Liver (tissue), 9 donors: ENCODE results near the gene CAMSAP2. TPM values are rescaled to one million over a fixed set of nuclear protein-coding genes. Genes with fewer than 3 reads are reported as not detected.
A peak's percentile ranks its signal among the peaks of the same experiment; 100 is the strongest.

ENCODE experiments used
- DNase-seq: peaks from one replicate; pipeline ENCODE4 v3.0.0-alpha.2; 2017; ENCODE audit warnings: low spot score
- H3K27ac ChIP-seq, 2 donors: one replicate each; pipeline ENCODE4 v1.7.0; 2013; ENCODE audit warnings: inconsistent platforms in 2 of 2, low read length in 2 of 2, control low read depth in 1 of 2, low read depth in 1 of 2, mild to moderate bottlenecking in 1 of 2
- H3K27me3 ChIP-seq, 4 donors: one replicate each; pipeline versions ENCODE4 v1.6.1 to v1.7.0; 2013; ENCODE audit warnings: low read length in 3 of 4, inconsistent platforms in 1 of 4, mild to moderate bottlenecking in 1 of 4, moderate library complexity in 1 of 4; ENCODE audit not compliant: control insufficient read depth in 4 of 4, insufficient read depth in 4 of 4
- H3K36me3 ChIP-seq, 4 donors: one replicate each; pipeline versions ENCODE4 v1.6.1 to v1.7.0; 2013; ENCODE audit warnings: low read length in 3 of 4, mild to moderate bottlenecking in 3 of 4, low read depth in 1 of 4, moderate library complexity in 1 of 4; ENCODE audit not compliant: control insufficient read depth in 4 of 4, insufficient read depth in 3 of 4
- H3K4me1 ChIP-seq, 4 donors: one replicate each; pipeline versions ENCODE4 v1.6.1 to v1.7.0; 2013; ENCODE audit warnings: low read length in 3 of 4, mild to moderate bottlenecking in 3 of 4, moderate library complexity in 1 of 4; ENCODE audit not compliant: control insufficient read depth in 4 of 4, insufficient read depth in 4 of 4
- H3K4me3 ChIP-seq, 3 donors: one replicate each; pipeline versions ENCODE4 v1.6.1 to v1.7.0; 2013; ENCODE audit warnings: low read length in 3 of 3, control low read depth in 1 of 3, low read depth in 1 of 3, mild to moderate bottlenecking in 1 of 3
- H3K9ac ChIP-seq, 2 donors: one replicate each; pipeline ENCODE4 v1.7.0; 2013; ENCODE audit warnings: low read length in 2 of 2, mild to moderate bottlenecking in 2 of 2, moderate library complexity in 2 of 2, control low read depth in 1 of 2, low read depth in 1 of 2
- H3K9me3 ChIP-seq, 4 donors: one replicate each; pipeline versions ENCODE4 v1.6.1 to v1.7.0; 2013; ENCODE audit warnings: low read length in 3 of 4; ENCODE audit not compliant: control insufficient read depth in 4 of 4
- EGR1 ChIP-seq, 2 donors: IDR thresholded peaks; 2 replicates each; pipeline ENCODE4 v1.6.1; 2016 to 2018; ENCODE audit warnings: antibody characterized with exemption in 2 of 2, low read depth in 2 of 2
- FOXA1 ChIP-seq: IDR thresholded peaks from 2 replicates; pipeline ENCODE4 v1.6.1; 2016; ENCODE audit warnings: antibody characterized with exemption
- FOXA2 ChIP-seq: IDR thresholded peaks from 2 replicates; pipeline ENCODE4 v1.6.1; 2016; ENCODE audit warnings: antibody characterized with exemption
- GABPA ChIP-seq, 2 donors: IDR thresholded peaks in 1 of 2; conservative IDR thresholded peaks in 1 of 2; 2 replicates each; pipeline ENCODE4 v1.6.1; 2016; ENCODE audit warnings: antibody characterized with exemption in 2 of 2, mild to moderate bottlenecking in 1 of 2, moderate library complexity in 1 of 2
- HNF4A ChIP-seq, 2 donors: conservative IDR thresholded peaks; 2 replicates each; pipeline ENCODE4 v1.6.1; 2016; ENCODE audit warnings: antibody characterized with exemption in 2 of 2, mild to moderate bottlenecking in 2 of 2
- HNF4G ChIP-seq: IDR thresholded peaks from 2 replicates; pipeline ENCODE4 v1.6.1; 2016; ENCODE audit warnings: antibody characterized with exemption
- MAX ChIP-seq: IDR thresholded peaks from 2 replicates; pipeline ENCODE4 v1.6.1; 2016; ENCODE audit warnings: antibody characterized with exemption
- RAD21 ChIP-seq, 2 donors: IDR thresholded peaks; 2 replicates each; pipeline ENCODE4 v1.6.1; 2016; ENCODE audit warnings: antibody characterized with exemption in 2 of 2, mild to moderate bottlenecking in 2 of 2
- RXRA ChIP-seq, 2 donors: IDR thresholded peaks; 2 replicates each; pipeline ENCODE4 v1.6.1; 2017 to 2018; ENCODE audit warnings: antibody characterized with exemption in 2 of 2, mild to moderate bottlenecking in 1 of 2
- SP1 ChIP-seq: IDR thresholded peaks from 2 replicates; pipeline ENCODE4 v1.6.1; 2018; ENCODE audit warnings: antibody characterized with exemption, mild to moderate bottlenecking
- TAF1 ChIP-seq: conservative IDR thresholded peaks from 2 replicates; pipeline ENCODE4 v1.6.1; 2016; ENCODE audit warnings: antibody characterized with exemption, mild to moderate bottlenecking
- YY1 ChIP-seq: IDR thresholded peaks from 2 replicates; pipeline ENCODE4 v1.6.1; 2016; ENCODE audit warnings: antibody characterized with exemption, mild to moderate bottlenecking
- WGBS: extraction: QIAGEN DNeasy Blood & Tissue Kit; methylation state at CpG from one replicate; pipeline ENCODE4 v1.1.7; 2013; 5-methylcytosine and 5-hydroxymethylcytosine counted together
- polyA plus RNA-seq, 2 donors: library from polyadenylated mRNA; stranded (reverse) in 1 of 2; unstranded in 1 of 2; fragments of 200-250 nt in 1 of 2; fragments of >200 nt in 1 of 2; fragmentation: Nextera tagmentation in 1 of 2; extraction: Ambion mirVana in 1 of 2; gene quantifications; one replicate each; pipeline versions ENCODE4 v1.2.1 to v1.2.3, GENCODE V29; 2013 to 2015
- total RNA-seq, 2 donors: library from RNA; depleted of rRNA; stranded (reverse); fragments of >200 nt; gene quantifications; one replicate each; pipeline ENCODE4 v1.2.3, GENCODE V29; 2014
- TF ChIP-seq, protein P1 (sequence below): IDR thresholded peaks from 2 replicates; pipeline ENCODE4 v1.6.1; 2016; ENCODE audit warnings: antibody characterized with exemption
- TF ChIP-seq, protein P2 (sequence below): fragments of 150-350 bp; IDR thresholded peaks from 2 replicates; pipeline ENCODE4 v1.5.1; 2017; ENCODE audit warnings: improper control_type of control experiment, low read depth, low read length; ENCODE audit not compliant: missing input control
- donor health status: healthy.
- donor health status: healthy.
- donor health status: healthy.
- donor health status: healthy.
- donor health status: healthy.

The CAMSAP2 gene
- total and polyA plus RNA-seq, 4 donors: 1.9 to 8.6 (median 3.5) TPM

DNA sequence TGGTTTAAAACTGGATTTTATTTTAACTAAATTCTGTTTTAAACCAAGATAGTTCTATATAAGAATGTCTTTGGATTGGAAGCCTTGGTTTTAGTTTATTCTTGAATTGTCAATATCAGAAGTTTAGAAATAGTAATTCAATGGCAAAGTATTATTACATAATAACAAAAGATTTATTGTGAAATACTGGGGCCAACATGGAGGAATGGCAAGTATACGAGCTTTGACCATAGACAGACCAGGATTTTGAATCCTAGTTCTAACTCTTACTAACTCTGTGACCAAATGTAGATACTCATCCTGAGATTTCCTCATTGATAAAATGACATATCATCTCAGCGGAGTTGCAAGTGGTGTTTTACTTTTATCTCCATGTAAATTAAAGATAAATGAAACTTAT, 63.3 kb downstream of the CAMSAP2 start:
- Histone ChIP-seq H3K9me3 (no peaks in the 10 kb centered on the region), H3K9ac (no peak overlapping the region), H3K4me3 (no peak overlapping the region), H3K4me1 (no peaks in the 10 kb centered on the region), H3K27me3 (no peaks in the 10 kb centered on the region), H3K27ac (no peak overlapping the region), H3K36me3 (no peaks in the 10 kb centered on the region)
- 82% methylated on average over 2 of the region's 2 CpGs for WGBS
- TF ChIP-seq HNF4A (conservative IDR thresholded peaks at IDR 0.05) (no peak), YY1 (no peak), RXRA (IDR thresholded peaks at IDR 0.05) (no peak), HNF4G (no peak), FOXA2 (no peak), SP1 (no peak), FOXA1 (no peak), EGR1 (IDR thresholded peaks at IDR 0.05; ENCODE audit: low read depth in 2 of 2) (no peak), GABPA (IDR thresholded peaks at IDR 0.05 in 1 of 2, conservative IDR thresholded peaks at IDR 0.05 in 1 of 2) (no peak), TAF1 (no peak)
- TF ChIP-seq, protein P1, sequence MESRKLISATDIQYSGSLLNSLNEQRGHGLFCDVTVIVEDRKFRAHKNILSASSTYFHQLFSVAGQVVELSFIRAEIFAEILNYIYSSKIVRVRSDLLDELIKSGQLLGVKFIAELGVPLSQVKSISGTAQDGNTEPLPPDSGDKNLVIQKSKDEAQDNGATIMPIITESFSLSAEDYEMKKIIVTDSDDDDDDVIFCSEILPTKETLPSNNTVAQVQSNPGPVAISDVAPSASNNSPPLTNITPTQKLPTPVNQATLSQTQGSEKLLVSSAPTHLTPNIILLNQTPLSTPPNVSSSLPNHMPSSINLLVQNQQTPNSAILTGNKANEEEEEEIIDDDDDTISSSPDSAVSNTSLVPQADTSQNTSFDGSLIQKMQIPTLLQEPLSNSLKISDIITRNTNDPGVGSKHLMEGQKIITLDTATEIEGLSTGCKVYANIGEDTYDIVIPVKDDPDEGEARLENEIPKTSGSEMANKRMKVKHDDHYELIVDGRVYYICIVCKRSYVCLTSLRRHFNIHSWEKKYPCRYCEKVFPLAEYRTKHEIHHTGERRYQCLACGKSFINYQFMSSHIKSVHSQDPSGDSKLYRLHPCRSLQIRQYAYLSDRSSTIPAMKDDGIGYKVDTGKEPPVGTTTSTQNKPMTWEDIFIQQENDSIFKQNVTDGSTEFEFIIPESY: no peak
- TF ChIP-seq, protein P2, sequence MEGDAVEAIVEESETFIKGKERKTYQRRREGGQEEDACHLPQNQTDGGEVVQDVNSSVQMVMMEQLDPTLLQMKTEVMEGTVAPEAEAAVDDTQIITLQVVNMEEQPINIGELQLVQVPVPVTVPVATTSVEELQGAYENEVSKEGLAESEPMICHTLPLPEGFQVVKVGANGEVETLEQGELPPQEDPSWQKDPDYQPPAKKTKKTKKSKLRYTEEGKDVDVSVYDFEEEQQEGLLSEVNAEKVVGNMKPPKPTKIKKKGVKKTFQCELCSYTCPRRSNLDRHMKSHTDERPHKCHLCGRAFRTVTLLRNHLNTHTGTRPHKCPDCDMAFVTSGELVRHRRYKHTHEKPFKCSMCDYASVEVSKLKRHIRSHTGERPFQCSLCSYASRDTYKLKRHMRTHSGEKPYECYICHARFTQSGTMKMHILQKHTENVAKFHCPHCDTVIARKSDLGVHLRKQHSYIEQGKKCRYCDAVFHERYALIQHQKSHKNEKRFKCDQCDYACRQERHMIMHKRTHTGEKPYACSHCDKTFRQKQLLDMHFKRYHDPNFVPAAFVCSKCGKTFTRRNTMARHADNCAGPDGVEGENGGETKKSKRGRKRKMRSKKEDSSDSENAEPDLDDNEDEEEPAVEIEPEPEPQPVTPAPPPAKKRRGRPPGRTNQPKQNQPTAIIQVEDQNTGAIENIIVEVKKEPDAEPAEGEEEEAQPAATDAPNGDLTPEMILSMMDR: no peak
- no peak for DNase-seq

DNA sequence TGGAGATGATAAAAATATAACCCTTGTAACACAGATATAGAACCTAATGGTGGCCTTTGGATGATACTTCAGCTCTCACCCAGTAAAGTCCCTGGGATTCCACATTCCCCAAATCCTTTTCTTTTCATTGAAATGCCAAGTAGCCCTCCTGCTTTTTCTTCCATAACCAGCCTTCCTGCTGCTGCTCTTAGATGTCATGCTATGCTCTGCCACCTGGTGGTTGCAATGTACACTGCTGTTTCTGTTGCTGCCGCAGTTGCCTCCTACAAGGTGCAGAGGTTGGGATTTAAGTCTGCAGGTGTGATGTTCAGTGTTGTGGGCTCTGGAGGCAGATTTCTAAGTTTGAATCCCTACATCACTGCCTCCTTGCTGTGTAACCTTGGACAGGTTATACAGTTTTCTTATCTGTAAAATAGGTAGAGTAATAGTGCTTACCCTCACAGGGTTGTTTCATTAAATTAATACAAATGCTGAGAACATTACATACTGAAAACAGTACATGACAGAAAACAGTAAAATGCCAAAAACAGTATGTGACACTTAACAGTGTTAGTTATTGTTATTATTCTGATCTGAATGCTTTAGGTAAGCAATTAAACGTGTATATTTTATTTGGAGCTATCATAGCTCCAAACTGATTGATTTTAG, 64.3 kb downstream of the CAMSAP2 start:
- no peaks in the 10 kb centered on the region for H3K27me3 ChIP-seq
- no peak overlapping the region for H3K4me3 ChIP-seq
- TF ChIP-seq RAD21 (IDR thresholded peaks at IDR 0.05): peak; percentile 94 to 97
- TF ChIP-seq, protein P2: peak; percentile 89
- no peak for TF ChIP-seq MAX
- no peak for TF ChIP-seq EGR1 (IDR thresholded peaks at IDR 0.05; ENCODE audit: low read depth in 2 of 2)
- peak overlapping the region in 1 of 2 donors; percentile 39 for H3K9ac ChIP-seq
- DNase-seq: peak; percentile 72
- H3K9me3 ChIP-seq: no peaks in the 10 kb centered on the region
- H3K36me3 ChIP-seq: no peaks in the 10 kb centered on the region
- no peak overlapping the region for H3K27ac ChIP-seq
- 42% methylated on average over 2 of the region's 2 CpGs for WGBS
- no peaks in the 10 kb centered on the region for H3K4me1 ChIP-seq
